HG03139 (cell line): ENCODE measurements around the gene AKR7A3.
"Not testable (repeated sequence)": the region's sequence is repeated elsewhere in the genome, so short reads cannot be mapped to it uniquely, and the experiment has no call there.

Experiments
- ATAC-seq: cut with Tn5 transposase; IDR thresholded peaks from one replicate; pipeline ENCODE4 v1.9.1; 2021; ENCODE audit not compliant: unreplicated experiment

AKR7A3 gene

DNA sequence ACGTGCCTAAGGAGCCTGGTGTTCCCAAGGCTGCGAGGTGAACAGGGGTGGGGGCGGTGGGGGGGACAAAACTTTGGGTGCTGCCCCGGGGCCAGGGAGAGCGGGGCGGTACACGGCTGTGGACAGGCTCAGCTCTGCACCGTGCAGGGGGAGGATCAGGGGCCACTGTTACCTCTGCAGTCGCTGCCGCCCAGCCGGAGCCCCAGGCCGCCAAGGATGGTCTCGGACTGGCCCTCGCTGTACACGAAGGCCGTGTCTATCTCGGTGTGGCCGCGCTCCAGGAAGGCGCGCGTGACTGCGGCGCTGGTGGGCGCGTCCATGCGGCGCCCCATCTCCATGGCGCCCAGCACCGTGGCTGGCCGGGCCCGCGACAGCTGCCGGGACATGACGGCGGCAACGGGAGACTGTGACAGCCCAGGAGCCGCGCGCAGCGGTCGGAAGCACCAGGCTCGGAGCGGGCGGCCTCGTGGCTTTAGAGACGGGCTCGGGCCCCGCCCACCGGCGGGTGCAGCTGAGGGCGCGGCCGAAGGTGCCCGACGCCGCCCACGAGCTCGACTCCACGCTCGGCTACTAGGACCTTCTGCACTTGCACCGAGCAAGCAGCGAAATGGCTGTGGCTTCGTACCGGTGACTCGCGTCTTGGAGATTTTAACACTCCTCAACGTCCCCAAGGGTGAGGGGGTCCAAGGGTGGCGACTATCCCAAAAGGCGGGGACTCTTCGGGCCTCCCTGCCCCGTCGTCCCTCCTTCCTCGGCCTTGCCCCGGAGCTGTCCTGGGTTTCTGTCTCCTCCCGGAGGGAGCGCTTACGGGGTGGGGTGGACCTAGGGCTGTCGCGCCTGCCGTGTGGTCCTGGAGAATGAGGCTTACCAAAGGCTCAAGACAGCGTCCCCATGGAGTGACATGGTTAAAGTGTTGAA, at the start of gene AKR7A3:
Gene AKR7A3 (minus strand): TSS at position 447 of the 918 bp plus-strand sequence. CDS start 61 bp downstream, at position 386.
- ATAC-seq, result not testable (repeated sequence)

DNA sequence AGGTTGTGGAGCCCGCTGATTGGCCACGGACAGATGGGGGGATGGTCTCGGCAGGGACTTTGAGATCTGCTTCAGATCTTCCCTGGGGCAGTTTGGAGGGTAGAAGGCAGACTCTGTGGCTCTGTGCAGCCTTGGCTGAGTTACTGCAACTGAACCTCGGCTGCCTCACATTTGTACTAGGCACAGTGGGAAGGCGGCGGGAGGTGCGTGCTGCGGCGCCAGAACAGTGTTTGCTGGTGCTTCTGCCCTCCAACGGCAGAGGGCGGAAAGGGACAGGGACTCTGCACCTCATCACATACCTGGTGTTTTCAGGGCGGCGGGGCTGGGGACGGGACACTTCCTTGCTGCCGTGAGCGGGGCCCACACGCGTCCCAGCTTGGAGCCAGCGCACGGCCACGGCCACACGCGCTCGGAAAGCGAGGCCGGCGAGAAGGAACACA, 49.8 kb upstream of the AKR7A3 start:
- no peak for ATAC-seq

DNA sequence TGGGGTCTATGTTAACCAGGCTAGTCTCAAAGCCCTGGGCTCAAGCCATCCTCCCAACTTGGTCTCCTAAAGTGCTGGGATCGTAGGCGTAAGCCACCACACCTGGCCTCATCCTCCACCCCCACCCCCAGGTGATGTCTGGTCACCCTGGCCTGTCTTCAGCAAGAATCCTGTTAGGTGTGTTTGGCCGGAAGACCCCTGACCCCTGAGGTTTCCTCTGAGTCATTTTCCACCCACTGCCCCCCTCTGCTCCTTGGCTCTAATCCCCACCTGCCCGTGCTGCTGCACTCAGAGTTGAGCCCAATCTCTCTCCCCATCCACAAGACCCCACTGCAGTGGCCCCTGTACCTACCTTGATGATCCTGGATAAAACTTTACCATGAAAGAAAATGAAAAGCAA, 48.7 kb upstream of the AKR7A3 start:
- no peak for ATAC-seq

DNA sequence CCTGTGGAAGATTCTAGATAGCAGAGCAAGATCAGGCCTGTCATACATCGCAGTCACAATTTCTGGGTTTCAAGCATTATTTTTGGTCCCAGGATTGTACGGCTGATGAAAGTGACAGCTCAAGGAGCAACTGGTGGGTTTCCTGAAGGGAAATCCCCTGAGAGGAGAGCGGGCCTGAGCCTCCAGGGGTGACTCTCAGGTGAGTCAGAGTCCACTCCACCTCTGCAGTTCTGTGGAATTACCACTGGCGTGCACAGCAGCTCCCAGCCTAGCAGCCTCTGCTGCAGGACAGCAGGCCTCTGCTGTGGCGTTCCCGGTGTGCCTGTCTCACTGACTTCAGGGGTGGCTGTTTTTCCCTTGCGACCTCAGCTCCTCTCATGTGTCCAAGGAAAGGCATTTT, 48.0 kb upstream of the AKR7A3 start:
- no peak for ATAC-seq

DNA sequence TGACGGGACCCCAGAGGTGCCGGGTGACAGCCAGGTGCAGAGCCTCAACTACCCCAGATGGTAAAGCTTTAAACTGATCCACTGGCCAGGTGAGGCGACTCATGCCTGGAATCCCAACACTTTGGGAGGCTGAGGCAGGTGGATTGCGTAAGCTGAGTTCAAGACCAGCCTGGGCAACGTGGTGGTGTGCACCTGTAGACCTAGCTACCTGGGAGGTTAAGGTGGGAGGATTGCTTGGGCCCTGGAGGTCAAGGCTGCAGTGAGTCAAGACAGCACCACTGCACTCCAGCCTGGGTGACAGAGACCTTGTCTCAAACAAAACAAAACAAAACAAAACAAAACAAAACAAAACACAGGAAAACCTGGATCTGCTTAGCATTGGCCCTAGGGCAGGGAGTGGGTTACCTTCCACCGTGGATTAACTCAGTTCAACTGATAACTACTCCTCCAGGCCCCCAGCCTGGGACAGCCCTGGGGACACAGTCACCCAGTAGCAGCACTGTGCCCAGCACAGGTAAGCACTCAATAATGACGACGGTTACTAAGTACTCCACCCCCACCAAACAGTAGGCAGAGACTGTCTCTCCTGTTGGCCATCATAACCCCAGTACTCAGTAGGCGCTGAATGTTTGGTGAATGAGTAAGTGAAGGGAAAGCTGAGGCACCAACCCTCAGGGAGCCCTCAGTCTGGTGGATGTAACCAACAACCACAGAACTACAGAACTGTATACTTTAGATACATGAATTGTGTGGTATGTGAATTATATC, 45.2 kb upstream of the AKR7A3 start:
- no peak for ATAC-seq

DNA sequence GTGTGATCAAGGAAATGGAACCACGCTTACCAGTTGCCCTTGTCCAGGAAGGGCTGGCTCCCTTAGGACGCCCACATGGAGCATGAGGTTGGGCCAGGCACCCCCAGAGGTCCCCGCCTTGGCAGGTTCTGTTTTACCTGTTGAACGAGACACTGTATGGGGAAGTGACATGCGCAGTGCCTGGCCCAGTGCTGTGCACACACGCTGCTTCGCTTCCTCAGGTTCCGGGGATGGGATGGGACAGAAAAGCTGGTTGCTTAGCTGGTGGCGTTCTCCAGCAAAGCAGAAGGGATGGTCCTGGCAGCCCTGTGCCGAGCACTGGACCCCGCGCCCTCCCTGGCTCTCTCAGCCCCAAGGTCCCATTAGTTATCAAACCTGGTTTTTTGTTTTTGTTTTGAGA, 44.3 kb upstream of the AKR7A3 start:
- ATAC-seq, result no peak

DNA sequence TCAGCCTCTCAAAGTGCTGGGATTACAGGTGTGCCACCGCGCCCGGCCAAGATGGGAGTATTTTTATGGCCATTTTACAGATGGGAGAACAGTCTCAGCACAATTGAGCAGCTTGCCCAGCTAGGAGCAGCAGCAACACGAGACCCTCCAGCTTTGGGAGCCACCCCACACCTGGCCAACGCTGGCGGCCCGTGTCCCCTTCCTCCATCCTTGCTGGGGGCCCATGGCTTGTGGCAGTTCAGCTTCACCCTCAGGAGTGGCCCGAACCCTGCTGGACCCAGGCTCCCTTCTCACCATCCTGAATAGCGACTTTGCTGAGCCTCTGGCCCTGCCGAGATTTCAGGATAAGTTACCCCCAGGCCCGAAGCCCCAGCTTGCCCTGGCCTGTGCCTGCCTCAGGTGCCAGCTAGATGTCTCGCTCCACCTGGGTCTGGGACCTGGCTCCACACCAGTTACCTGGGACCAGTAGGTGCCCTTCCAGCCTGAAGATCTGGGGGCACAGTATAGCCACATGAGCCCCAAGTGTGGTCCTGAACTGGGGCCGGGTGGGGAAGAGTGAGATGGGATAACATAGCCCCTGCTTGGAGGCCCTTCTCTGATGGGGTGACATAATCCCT, 42.8 kb upstream of the AKR7A3 start:
- no peak for ATAC-seq

DNA sequence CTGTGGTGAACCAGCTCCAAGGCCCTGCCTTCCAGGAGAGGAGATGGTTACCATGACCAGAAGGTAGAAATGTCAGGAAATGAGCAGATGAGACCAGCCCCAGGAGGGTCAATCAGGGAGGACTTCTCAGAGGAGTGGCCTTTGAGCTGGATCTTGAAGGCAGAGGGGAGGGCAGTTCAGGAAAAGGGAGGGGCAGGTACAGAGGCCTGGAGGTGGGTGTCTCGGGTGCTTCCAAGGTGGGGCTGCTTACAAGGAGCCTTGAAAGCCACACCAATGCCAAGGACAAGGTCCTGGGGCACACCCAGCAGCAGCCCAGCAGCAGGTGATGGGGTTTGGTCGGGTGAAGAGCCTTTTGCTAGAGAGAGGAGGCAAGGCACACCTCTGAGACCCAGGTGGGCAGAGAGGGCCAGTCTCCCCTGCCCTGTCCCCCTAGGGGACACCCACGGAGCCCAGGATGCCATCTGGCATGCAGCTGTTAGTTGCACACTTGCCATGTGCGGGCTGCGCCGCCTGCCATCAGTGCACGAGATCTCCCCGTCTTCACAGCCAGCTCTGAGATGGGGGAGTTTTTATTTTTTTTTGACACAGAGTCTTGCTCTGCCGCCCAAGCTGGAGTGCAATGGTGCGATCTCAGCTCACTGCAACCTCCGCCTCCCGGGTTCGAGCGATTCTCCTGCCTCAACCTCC, 42.0 kb upstream of the AKR7A3 start:
- ATAC-seq, result no peak

DNA sequence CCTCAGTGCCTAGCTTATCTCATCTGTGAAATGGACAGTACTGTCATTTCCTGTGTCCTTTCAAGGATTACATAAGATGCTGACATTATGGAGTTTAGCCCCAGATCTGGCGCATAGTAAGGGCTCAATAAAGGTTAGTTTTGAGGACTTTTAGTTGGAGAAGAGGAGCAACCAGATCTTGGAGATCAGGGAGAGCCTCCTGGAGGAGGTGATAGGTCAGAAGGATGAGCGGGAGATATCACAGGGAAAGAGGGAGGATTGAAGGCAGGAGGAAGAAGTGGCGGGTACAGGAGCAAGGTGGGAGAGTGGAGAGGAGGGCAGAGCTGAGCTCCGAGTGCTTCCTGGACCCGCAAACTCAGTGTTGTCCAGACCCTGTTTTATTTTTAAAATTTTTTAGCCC, 41.0 kb upstream of the AKR7A3 start:
- no peak for ATAC-seq

DNA sequence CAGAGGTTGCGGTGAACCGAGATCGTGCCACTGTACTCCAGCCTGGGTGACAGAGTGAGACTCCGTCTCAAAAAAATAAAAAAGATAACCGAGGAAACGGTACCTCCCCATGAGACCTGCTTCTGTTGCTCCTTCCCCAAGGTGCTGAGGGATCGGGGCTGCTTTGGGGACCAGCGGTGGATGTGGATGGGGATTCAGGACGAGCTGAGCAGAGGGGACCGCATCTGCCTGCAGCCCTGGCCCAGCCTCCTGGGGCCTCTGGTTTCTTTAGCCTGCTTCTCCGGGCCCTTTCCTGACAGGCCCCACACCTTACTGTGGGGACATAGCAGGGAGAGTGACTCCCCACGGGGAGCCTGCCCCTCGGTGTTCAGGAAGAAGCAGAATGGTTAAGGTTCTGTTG, 40.6 kb upstream of the AKR7A3 start:
- ATAC-seq, result no peak

DNA sequence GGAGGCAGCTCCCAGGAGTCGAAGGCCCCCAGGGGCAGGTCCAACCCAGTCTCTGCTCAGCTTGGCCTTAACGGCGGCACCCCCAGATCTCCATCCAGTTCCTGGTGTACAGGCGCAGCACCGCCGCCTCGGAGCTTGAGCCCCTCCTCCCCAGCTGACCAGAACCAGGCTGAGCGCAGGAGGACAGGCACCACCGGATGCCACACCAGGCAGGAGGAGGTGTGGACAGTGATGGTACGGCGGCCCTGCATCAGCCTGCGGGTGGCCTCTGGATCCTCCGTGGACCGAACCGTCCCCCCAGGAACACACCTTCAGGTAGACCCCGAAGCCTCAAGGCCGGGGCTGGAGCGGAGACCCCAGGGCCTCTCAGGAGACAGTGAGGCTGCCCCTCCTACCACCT, 39.9 kb upstream of the AKR7A3 start:
- ATAC-seq, result no peak

DNA sequence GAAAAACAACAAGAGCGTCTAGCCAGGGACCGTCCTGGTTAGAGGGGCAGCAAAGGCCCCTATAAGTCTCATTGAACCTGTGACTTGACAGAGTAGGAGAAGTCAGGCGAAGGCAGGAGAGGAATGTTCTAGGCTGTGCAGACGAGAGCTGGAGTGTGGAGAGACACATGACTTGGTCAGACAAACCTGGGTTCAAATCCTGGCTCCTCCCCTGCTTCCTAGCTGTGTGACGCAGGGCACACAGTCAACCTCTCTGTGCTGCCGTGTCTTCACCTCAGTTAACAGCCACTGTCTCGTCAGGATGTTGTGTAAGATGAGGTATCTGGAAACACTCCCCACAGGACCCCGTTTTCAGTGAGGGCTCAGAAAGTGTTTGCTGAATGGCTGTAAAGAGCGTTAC, 39.2 kb upstream of the AKR7A3 start:
- no peak for ATAC-seq

DNA sequence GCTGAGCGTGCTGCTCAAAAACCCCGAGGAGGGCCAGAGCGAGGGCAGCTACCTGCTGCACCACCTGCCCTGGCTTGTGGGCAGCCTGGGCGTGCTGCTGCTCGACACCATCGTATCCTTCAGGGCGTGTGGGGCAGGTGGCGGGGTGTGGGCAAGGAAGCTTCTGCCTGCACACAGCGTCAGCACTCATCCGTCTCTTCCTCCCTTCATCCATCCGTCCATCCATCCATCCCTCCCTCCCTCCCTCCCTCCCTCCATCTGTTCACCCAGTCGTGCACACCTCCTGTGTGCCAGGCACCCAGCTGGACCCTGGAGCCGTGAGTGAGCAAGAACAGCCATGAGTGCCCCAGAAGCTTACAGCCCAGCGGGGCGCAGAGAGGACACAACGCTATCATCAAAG, 38.7 kb upstream of the AKR7A3 start:
- no peak for ATAC-seq

DNA sequence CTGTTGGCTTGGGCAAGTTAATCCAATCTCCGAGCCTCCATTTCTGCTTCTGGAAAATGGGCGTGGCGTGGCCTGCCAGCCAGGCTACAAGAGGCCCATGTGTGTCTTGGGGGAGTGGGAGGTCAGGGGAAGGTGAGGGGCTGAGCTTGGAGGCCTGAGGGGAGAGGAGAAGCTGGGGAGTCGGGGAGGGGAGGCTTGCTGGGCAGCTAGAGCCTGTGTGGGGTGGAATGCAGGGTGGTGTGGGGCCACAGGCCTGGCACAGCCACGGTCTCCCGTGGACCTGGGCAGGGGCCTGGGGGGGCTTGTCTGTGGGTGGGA, 38.1 kb upstream of the AKR7A3 start:
- no peak for ATAC-seq

DNA sequence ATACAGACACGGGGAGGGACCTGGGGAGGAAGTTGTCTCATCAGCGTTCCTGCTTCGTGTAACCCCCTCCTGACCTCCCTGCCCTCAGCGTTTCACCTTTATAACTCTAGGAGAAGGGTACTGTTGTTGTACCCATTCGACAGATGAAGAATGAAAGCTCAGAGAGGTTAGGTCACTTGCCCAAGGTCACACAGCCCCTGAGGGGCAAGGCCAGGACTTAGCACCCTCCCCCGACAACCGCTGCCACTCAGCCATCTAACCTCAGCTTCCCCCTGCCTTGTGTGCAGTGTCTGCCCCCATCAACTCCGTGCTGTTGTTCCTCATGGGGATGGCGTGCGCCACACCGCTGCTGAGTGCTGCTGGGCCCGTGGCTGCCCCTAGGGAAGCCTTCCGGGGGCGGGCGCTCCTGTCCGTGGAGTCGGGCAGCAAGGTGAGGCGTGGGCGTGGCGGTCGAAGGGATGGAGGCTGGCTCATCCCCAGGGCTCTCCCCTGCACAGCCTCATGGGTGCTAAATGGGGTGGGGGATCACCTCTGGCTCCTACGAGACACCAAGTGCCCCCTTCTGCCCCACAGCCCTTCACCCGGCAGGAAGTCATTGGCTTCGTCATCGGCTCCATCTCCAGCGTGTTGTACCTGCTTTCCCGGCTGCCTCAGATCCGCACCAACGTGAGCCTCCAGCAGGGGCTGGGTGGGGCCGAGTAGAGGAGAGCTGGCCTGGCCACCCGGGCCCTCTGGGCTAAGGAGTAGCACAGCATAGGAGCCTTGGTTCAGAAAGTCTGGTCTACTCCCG, 37.6 kb upstream of the AKR7A3 start:
- ATAC-seq, result no peak

DNA sequence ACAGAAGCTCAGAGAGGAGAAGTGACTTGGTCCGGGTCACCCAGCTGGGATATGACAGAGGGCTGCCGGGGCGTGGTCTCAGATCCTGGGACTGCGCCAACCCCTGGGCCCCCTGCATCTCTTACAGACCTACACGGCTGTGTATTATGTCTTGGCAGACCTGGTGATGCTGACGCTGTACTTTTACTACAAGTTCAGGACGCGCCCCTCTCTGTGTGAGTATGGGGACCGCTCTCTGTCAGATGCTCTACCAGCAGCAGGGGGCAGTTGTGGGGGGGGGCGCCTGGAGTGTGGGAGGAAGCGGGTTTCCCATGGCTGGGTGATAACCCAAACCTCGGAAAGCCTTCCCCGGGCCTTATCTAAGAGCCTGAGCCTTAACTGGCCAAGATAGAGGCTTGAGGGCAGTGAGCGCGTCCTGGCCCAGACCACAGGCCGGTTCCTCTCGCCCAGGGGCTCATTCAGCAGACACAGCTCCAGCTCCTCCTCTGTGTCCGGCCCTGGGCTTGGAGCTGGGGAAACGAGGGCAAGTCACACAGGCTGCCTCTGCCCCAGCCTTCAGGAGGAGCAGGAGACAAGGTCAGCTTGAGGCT, 36.9 kb upstream of the AKR7A3 start:
- ATAC-seq, result no peak

DNA sequence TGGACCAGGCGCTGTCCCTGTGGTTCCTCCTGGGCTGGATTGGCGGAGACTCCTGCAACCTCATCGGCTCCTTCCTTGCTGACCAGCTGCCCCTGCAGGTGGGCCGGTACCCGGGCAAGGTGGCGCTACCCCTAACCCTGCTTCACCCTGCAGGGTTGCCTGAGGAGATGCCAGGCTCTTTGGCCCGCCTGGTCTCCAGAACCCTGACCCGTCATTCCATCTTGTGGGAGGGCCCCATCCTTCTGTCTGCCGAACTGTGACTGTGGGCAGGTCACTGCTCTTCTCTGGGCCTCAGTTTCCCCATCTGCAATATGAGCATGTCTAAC, 36.1 kb upstream of the AKR7A3 start:
- ATAC-seq, result no peak

DNA sequence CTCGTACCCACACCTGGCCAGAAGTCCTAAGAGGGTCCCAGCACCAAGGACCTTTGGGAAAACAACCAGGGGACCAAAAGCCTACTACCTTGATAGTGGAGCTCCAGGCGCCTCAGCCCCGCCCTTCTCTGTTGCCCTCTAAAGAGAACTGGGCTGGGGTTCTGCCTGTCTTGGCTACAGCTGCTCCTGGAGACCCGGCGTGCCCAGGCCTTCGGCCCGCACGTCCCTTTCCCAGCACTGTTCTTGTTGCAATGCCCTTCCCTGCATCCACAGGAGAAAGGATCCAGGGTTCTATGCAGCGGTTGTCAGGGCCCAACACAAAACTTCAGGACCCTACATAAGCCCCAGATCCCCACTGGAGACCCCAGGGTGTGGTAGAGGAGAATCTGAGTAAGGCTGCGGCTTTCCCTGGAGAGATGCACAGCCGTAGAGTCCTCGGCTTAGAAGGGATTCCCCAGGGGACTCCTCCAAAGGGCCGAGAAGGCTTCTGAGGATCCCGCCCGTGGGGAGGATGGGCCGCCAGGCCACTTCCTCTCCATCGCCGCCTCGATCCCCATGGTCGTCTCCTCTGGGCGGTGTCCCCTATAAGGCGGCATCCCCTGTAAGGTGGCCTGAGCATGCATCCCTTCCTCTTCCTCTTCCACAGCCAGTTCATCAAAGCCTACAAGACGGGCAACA, 35.6 kb upstream of the AKR7A3 start:
- ATAC-seq, result no peak

DNA sequence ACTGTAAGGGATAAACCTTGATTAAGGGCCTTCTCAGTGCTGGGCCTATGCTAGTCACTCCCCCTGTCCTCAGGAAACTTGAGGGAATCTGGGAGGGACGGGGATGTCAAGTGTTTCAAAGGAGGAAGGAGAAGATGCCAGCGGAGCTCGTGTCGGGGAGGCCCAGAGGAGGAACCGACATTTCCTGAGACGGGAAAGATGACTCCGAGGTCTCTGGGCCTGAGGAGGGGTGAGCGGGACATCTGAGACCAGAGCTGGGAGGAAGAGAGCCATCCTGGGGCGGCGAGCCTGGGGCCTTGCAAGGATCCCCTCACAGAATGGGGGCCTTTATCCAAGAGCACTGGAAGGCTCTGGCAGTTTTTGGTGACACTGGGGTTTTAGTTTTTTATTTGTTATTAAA, 33.9 kb upstream of the AKR7A3 start:
- ATAC-seq, result no peak

DNA sequence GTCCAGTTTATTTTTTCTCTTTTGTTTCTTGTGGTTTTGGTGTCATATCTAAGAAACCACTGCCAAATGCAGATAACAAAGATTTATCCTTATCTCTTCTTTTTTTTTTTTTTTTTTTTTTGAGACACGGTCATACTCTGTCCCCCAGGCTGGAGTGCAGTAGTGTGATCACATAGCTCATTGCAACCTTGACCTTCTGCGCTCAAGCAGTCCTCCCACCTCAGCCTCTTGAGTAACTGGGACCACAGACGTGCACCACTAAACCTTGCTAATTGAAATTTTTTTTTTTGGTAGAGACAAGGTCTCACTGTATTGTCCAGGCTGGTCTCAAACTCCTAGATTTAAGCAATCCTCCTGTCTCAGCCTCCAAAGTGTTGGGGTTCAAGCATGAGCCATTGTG, 32.5 kb upstream of the AKR7A3 start:
- ATAC-seq, result no peak
